GM10847 (cell line): ENCODE results near the gene BCORL1.

Source experiments
- POLR2A ChIP-seq: IDR thresholded peaks from 2 replicates; pipeline ENCODE4 v1.6.1; 2011; ENCODE audit not compliant: insufficient read length; ENCODE audit errors: extremely low read depth

Gene BCORL1

GRCh38 chrX:129958814-129959492 lies 23.5 kb upstream of the BCORL1 start:
- no peak for TF ChIP-seq POLR2A

- no peak for TF ChIP-seq POLR2A
Measured at GRCh38 chrX:129959493-129959832, 23.0 kb upstream of the BCORL1 start.

- peak; percentile 30 for TF ChIP-seq POLR2A
Measured at GRCh38 chrX:129961180-129962083, 21.0 kb upstream of the BCORL1 start.

GRCh38 chrX:129963729-129964128 lies 18.7 kb upstream of the BCORL1 start:
- TF ChIP-seq POLR2A: no peak

- no peak for TF ChIP-seq POLR2A
Measured at GRCh38 chrX:129965166-129965565, 17.3 kb upstream of the BCORL1 start.

GRCh38 chrX:129968968-129969367 lies 13.5 kb upstream of the BCORL1 start:
- TF ChIP-seq POLR2A: no peak

GRCh38 chrX:129976441-129976840 lies 6.0 kb upstream of the BCORL1 start:
- no peak for TF ChIP-seq POLR2A

- TF ChIP-seq POLR2A: no peak
Measured at GRCh38 chrX:129979207-129979920, 3.1 kb upstream of the BCORL1 start.

- no peak for TF ChIP-seq POLR2A
Measured at GRCh38 chrX:129980001-129980401, 2.4 kb upstream of the BCORL1 start.

GRCh38 chrX:129980540-129981199 lies 1.8 kb upstream of the BCORL1 start:
- TF ChIP-seq POLR2A: no peak

- TF ChIP-seq POLR2A: no peak
Measured at GRCh38 chrX:129981200-129981553, 1.3 kb upstream of the BCORL1 start.

- TF ChIP-seq POLR2A: no peak
Measured at GRCh38 chrX:129981752-129982299, 609 bp upstream of the BCORL1 start.

- TF ChIP-seq POLR2A: no peak
Measured at GRCh38 chrX:129983575-129984110, 1.2 kb downstream of the BCORL1 start.

GRCh38 chrX:129984111-129984958 lies 1.9 kb downstream of the BCORL1 start:
- TF ChIP-seq POLR2A: no peak

- no peak for TF ChIP-seq POLR2A
Measured at GRCh38 chrX:129987871-129988270, 5.4 kb downstream of the BCORL1 start.
